ENCODE results near the gene HEXB. TPM values are rescaled to one million over a fixed set of nuclear protein-coding genes. Genes with fewer than 3 reads are reported as not detected.
A peak's percentile ranks its signal among the peaks of the same experiment; 100 is the strongest.

HEXB gene
- total and polyA plus RNA-seq, 9 donors: 63.5 to 159 (median 88.6) TPM

DNA sequence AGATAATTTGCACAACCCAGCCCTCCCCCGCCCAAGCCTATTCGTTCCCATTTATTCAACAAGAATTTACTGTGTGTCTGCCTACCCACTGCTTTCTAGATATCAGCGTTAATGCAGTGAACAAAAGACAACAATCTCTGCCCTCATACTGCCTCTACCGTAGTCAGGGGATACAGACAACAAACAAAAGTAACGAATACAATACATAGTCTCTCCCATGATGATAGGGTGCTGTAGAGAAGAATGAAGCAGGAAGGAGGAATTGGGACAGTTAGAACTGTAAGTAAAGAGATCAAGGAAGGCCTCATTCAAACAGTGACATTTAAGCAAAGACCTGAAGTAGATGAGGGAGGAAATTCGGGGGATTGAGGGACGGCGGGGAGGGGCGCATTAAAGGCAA lies 80.2 kb downstream of the HEXB start:
- Histone ChIP-seq H3K9me3 (no peaks in the 10 kb centered on the region), H3K27ac (no peak overlapping the region), H3K4me3 (no peak overlapping the region), H3K4me1 (ENCODE audit: insufficient read depth) (peaks cover 13% of the 10 kb centered on the region), H3K36me3 (no peaks in the 10 kb centered on the region), H3K27me3 (no peaks in the 10 kb centered on the region)
- DNase-seq: no peak
- intact Hi-C loops (cut with DNase I): no loop called here
- 62 to 74% (median 73%) methylated on average over 9 of the region's 9 CpGs for WGBS, 3 donors
- no peak for TF ChIP-seq EP300 (IDR thresholded peaks at IDR 0.05)
- TF ChIP-seq, protein P1, sequence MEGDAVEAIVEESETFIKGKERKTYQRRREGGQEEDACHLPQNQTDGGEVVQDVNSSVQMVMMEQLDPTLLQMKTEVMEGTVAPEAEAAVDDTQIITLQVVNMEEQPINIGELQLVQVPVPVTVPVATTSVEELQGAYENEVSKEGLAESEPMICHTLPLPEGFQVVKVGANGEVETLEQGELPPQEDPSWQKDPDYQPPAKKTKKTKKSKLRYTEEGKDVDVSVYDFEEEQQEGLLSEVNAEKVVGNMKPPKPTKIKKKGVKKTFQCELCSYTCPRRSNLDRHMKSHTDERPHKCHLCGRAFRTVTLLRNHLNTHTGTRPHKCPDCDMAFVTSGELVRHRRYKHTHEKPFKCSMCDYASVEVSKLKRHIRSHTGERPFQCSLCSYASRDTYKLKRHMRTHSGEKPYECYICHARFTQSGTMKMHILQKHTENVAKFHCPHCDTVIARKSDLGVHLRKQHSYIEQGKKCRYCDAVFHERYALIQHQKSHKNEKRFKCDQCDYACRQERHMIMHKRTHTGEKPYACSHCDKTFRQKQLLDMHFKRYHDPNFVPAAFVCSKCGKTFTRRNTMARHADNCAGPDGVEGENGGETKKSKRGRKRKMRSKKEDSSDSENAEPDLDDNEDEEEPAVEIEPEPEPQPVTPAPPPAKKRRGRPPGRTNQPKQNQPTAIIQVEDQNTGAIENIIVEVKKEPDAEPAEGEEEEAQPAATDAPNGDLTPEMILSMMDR (IDR thresholded peaks at IDR 0.05): no peak
- TF ChIP-seq POLR2A (IDR thresholded peaks at IDR 0.05): no peak

DNA sequence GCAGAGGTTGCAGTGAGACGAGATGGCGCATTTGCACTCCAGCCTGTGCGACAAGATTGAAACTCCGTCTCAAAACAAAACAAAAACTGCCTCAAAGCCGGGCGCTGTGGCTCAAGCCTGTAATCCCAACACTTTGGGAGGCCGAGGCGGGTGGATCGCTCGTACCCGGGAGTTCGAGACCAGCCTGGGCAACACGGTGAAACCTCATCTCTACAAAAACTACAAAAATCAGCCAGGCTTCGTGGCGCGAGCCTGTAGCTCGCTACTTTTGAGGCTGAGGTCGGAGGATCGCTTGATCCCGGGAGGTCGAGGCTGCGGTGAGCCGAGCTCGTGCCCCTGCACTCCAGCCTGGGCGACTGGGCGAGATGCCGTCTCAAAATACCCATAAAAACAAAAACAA lies 80.9 kb downstream of the HEXB start:
- intact Hi-C loops (cut with DNase I): no loop called here
- peaks cover 13% of the 10 kb centered on the region for H3K4me1 ChIP-seq (ENCODE audit: insufficient read depth)
- 54 to 70% (median 66%) methylated on average over 27 of the region's 27 CpGs for WGBS, 3 donors
- no peaks in the 10 kb centered on the region for H3K27me3 ChIP-seq
- DNase-seq: peak in 1 of 5 donors; percentile 25
- TF ChIP-seq, protein P1 (IDR thresholded peaks at IDR 0.05): no peak
- no peaks in the 10 kb centered on the region for H3K36me3 ChIP-seq
- H3K9me3 ChIP-seq: no peaks in the 10 kb centered on the region
- H3K4me3 ChIP-seq: peak overlapping the region; percentile 82
- H3K27ac ChIP-seq: no peak overlapping the region

DNA sequence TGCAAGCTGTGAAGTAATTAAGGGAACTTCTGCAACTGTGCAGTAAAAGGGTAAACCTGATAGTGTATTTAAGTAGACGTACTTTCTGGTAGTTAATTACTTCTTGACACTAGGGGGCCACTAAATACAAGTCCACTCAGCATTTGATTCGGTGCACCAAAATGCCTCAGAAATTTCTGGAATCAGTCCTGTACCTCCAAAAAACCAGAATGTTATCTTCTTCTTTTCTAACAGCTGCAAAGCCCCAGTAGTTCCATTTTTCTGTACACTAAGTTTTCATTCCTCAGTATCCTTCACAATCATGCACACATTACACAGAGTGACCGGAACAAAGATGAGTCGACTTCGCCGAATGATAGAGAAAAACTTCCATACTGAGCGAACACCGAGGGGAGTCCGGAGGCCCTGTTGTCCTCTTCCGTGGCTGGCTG lies 81.4 kb downstream of the HEXB start:
- intact Hi-C loops (cut with DNase I): no loop called here
- H3K9me3 ChIP-seq: no peaks in the 10 kb centered on the region
- peak overlapping the region in 1 of 2 donors; percentile 32 for H3K27ac ChIP-seq
- peak overlapping the region; percentile 82 for H3K4me3 ChIP-seq
- H3K27me3 ChIP-seq: no peaks in the 10 kb centered on the region
- WGBS, 3 donors: 0% methylated on average over 10 of the region's 10 CpGs
- peaks cover 13% of the 10 kb centered on the region for H3K4me1 ChIP-seq (ENCODE audit: insufficient read depth)
- no peaks in the 10 kb centered on the region for H3K36me3 ChIP-seq
- no peak for TF ChIP-seq POLR2A (IDR thresholded peaks at IDR 0.05)
- TF ChIP-seq, protein P1 (IDR thresholded peaks at IDR 0.05): no peak
- no peak for TF ChIP-seq EP300 (IDR thresholded peaks at IDR 0.05)
- no peak for DNase-seq

DNA sequence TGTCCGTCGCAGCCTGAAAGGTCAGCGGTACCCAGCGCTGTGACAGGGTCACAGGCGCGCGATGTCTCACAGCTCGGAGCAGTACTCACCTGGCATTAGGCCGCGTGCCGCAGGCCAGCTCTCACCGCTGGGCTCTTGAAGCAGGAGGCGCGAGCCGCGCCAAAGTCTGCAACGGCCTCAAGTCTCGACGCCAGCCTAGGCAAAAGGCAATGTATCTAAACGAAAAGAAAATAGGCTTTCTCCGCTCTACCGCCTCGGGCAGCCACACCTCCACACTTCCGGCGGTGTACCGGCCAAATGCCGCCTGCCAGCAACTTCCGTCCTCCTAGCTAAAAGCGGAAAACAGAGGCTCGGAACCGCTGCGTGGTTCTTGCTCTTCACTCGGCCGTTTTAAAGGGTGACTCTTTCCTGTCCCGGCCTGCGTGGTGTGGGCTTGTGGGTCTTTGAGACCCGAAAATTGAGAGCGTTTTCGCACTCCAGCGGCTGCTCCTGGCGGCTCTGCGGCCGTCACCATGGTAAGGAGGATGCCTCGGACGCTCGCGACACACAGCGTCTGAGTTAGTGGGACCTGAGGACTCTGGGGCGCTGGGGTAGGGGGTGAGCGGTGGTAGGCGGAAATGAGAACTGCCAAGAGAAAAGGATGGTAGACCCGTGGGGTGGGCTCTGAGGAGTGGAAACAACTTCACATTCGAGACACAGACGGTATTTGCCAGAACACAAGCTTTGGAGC lies 82.0 kb downstream of the HEXB start, which contains the start of the genes GFM2 and NSA2:
TSS of gene GFM2 (minus strand) at position 269 of the 730 bp plus-strand sequence. CDS start 3,375 bp downstream, outside the sequence.
TSS of gene NSA2 (plus strand) at position 401 of the 730 bp plus-strand sequence. CDS start at position 513, 112 bp downstream.
- Histone ChIP-seq H3K4me1 (ENCODE audit: insufficient read depth) (peaks cover 13% of the 10 kb centered on the region), H3K36me3 (no peaks in the 10 kb centered on the region), H3K27me3 (no peaks in the 10 kb centered on the region), H3K27ac (peak within 1 kb of the TSS; percentile 8 to 32), H3K9me3 (no peaks in the 10 kb centered on the region), H3K4me3 (peak within 1 kb of the TSS; percentile 82)
- no peak for TF ChIP-seq EP300 (IDR thresholded peaks at IDR 0.05)
- TF ChIP-seq POLR2A (IDR thresholded peaks at IDR 0.05): peak; percentile 45
- peak; percentile 88 to 95 (median 91) for DNase-seq
- WGBS, 3 donors: 0 to 1% (median 0%) methylated on average over 51 to 54 of the region's 54 CpGs
- intact Hi-C loops (cut with DNase I): no loop called here

DNA sequence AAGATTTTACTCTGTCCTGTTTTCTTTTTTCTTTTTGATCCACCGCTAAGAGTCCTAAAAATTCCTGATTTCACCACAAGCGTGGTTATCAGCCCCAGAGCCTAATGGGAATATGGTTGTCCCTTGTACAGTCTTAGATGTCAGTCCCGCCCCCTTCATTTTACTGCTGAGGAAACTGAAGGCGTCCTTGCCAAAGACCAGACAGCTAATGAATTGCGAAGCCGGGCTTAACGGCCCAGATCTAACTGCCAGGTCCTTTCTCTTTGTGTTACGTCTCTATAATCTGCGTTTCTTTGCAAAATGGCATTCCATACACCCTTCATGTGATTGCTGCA lies 82.5 kb downstream of the HEXB start:
- intact Hi-C loops (cut with DNase I): no loop called here
- H3K27me3 ChIP-seq: no peaks in the 10 kb centered on the region
- DNase-seq: no peak
- no peaks in the 10 kb centered on the region for H3K36me3 ChIP-seq
- peak overlapping the region in 1 of 2 donors; percentile 8 for H3K27ac ChIP-seq
- peaks cover 13% of the 10 kb centered on the region for H3K4me1 ChIP-seq (ENCODE audit: insufficient read depth)
- peak overlapping the region; percentile 82 for H3K4me3 ChIP-seq
- H3K9me3 ChIP-seq: no peaks in the 10 kb centered on the region
- WGBS, 3 donors: 0 to 1% (median 0%) methylated on average over 9 of the region's 9 CpGs
- TF ChIP-seq, protein P1 (IDR thresholded peaks at IDR 0.05): no peak
- no peak for TF ChIP-seq POLR2A (IDR thresholded peaks at IDR 0.05)
- no peak for TF ChIP-seq EP300 (IDR thresholded peaks at IDR 0.05)

All from ovary (tissue), 9 donors.